Activated effector memory CD4-positive, alpha-beta T cell treated with anti-CD3 and anti-CD28 coated beads, Interleukin-2, amount 50 U/mL, for 16 hours (primary cell): ENCODE results near the gene APOBEC3H.

Experiments
- DNase-seq: peaks from one replicate; pipeline ENCODE4 v3.0.0-alpha.2; 2020

The APOBEC3H gene

DNA sequence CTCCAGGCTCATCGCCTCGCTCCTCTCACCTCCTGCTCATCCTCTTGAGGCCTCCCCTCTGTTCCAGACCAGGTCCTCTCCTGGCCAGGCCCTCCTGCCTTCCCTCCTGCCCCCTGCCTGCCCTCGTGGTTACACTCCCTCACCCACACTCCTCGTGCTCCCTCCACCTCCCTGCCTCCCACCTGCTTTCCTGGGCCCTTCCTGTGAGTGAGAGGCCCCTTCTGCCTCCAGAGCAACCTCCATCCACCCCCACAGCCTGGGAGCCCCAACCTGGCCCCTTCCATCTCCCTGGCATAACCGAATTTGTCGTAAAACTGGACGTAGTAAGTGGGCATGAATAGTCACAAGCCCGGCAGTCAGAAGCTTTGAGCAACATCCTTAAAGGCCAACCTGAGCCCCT lies 15.4 kb upstream of the APOBEC3H start:
- DNase-seq = no peak

DNA sequence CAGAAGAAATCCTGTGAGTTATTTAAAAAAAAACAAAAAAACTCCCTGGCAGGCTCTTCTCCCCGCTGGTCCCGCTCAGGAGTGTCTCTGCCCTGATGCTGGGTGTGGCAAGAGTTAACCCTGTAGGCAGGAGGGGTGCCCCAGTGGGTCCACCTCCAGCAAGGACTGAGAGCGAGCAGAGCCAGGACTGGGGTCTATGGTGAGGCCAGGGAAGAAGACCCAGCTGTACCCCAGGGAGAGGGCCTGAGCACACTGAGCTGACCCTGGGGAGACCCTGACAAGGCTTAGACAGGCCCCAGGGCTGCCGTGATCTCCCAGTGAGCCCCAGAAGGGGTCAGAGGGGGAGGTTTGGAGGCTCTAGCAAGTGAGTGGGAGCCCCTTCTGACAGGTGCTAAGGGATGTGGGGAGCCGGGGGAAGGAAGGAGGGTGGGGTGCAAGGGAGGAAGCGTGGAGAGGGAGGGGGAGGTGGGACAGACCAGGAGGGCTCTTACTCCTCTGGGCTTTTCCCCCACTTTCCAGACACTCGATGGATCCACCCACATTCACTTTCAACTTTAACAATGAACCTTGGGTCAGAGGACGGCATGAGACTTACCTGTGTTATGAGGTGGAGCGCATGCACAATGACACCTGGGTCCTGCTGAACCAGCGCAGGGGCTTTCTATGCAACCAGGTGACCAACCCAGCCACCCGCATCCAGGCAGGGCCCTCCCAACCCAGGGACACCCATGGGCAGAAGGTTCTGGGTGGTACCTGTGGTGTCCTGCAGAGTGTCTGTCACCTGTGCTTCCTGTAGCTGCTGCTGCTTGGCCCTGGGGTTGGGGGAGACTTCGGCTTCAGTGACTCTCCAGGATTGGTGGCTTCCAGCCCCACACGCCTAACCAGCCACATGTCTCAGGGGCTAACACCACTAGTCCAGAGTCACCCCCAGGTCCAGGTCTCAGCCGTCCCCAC lies 13.6 kb upstream of the APOBEC3H start:
- no peak for DNase-seq

DNA sequence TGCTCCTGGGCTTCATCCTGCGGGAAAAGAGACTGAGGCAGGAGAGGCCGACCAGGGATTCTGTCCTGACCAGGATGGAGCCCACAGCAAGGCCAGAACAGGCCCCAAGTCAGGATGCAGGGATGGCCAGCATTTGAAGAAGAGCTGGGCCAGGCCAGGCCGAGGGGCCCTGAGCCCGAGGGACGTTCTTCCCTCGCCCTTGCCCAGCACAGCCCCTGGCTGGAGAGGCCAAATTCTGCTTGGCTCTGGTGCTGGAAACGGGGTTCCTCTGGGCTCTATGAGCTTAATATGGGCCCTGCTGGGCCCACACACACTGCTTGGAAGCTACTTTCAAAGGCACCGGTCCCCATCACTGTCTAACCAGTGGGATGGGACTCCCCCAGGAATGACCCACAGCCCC lies 12.4 kb upstream of the APOBEC3H start:
- no peak for DNase-seq

DNA sequence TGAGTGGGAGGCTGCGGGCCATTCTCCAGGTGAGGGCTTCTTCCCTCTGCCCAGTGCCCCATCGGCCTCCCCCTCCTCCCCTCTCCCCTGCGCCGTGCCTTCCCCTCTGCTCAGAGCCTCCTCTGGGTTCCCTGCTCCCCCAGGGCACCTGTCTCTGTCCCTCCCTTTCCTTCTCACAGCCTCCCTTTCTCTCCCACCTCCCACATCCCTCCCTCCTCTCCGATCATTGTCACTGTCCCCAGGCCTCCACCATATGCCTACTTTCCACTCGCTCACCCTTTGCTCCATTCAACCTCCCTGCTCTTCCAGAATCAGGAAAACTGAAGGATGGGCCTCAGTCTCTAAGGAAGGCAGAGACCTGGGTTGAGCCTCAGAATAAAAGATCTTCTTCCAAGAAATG lies 9.9 kb upstream of the APOBEC3H start:
- no peak for DNase-seq

DNA sequence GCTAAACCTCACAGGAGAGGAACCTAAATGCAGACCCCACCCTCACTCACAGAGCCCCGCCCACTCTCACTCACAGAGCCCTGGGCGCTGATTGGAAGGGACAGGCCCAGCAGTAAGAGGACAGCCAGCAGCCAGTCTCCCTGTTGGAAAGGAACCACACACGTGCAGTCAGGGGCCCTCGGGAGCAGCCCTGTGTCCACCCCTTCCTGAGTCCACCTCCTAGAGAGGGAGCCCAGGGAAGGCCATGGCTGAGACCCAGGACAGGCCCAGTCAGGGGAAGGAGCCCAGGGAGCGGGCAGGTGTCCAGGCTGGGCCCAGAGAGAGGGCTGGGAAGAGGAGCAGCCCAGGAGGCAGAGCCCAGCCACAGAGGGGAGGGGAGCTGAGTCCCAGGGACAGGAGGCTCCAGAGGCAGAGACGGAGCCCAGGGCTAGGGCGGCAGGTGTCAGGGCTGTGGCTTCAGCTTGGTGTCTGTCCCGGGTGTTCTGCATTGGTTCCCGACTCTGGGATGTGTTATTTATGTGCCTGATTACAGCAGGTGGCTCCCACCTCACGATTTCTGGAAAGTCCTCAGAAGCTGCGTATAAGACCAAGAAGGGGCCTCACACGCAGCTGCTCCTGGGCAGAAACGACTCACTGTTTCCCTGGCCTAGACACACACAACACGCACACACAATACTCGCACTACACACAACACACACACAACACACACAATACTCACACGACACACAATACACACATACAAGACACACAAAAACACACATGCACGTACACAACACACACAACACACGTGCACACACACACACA lies 9.0 kb upstream of the APOBEC3H start:
- DNase-seq = no peak

DNA sequence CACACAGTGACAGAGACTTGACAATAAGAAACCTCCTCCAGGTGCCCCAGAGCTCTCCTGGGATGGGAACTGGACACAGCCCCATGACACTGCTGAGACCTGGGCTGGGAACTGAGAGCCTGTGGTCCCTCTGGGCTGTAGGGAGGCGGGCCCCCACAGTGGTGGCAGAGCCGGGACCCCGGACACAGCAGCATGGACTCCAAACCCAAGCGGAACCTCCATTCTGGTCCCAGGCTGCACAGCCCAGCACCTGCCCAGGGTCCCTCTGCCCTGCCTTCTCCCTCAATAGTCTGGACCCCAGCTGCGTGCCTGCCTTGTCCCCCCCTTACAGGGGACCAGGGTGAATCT lies 8.4 kb upstream of the APOBEC3H start:
- DNase-seq = no peak

DNA sequence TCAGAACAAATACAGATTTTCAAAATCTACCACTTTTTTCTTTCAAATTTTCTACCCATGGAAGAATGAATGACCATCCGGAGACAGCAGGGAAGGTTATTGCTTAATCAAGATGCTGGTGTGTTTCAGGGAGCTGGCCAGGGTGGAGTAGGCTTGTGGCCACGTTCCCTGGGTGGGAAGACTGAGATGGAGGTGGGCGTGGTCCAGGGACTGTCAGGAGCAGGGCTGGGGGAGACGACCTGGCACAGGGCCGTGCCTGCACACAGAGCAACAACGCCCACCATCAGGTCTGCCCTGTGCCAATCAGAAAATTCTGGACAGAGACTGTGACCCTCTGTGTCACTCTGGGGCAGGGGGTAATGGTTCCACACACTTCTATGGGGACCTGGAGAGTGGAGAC lies 7.1 kb upstream of the APOBEC3H start:
- no peak for DNase-seq

DNA sequence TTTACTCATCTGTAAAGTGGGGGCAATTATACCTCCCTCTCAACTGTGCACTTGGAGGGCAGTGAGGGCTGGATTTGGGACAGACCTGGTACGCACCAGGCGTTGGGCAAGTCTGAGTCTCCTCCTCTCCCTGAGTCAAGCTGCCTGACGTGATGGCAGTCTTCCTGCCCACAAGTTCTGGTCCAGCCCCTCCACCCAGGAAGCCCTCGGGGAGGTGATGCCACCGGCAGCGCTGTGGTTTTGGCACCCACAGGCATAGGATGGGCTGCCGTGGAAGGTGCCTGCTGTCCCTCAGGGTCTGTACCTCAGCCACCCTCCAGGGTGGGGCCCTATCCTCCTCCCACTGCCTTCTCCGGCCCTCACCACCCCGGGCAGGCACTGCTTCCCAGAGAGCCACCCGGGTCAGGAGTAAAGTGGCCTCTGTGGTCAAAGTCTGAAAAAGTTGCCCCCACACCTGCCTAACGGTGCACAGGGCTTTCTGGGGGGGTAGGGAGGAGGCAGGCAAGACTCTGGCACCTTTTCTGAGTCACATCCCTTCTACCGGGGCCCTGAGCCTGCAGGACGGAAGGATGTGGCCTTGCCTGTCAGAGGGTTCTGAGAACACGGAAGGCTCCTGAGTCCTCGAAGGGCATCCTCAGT lies 6.5 kb upstream of the APOBEC3H start:
- peak; percentile 93 for DNase-seq

DNA sequence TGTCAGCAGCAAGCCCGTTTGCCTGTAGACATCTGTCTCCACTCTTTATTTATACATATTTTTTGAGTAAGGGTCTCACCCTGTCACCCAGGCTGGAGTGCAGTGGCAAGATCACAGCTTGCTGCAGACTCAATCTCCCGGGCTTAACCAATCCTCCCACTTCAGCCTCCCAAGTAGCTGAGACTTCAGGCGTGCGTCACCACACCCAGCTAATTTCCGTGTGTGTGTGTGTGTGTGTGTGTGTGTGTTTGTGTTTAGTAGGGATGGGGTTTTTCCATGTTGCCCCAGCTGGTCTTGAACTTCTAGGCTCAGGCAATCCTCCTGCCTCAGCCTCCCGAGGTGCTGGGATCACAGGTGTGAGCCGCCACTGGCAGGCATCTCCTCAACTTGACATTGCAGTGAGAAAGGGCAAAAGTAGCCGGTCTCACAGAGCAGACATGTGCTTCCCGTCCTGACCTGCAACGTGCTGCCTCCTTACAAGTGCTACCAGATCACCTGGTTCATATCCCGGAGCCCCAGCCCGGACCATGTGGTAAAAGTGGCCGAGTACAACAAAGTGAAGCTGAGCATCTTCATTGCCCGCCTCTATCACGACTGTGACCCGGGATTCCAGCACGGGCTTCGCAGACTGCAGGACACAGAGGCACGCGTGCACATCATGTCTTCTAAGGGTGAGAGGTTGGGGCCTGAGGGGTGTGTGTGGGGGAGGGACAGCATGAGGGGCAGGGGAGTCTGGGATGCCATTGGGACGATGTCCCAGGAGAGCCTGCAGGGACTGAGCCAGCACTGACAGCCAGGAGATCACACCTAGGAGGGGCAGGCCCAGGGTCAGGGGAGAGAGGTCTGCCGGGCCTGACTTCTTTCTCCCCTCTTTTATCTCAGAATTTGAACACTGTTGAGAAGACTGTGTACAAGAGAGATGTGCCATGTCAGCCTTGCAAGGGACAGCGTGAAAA lies 5.6 kb upstream of the APOBEC3H start:
- DNase-seq = no peak

DNA sequence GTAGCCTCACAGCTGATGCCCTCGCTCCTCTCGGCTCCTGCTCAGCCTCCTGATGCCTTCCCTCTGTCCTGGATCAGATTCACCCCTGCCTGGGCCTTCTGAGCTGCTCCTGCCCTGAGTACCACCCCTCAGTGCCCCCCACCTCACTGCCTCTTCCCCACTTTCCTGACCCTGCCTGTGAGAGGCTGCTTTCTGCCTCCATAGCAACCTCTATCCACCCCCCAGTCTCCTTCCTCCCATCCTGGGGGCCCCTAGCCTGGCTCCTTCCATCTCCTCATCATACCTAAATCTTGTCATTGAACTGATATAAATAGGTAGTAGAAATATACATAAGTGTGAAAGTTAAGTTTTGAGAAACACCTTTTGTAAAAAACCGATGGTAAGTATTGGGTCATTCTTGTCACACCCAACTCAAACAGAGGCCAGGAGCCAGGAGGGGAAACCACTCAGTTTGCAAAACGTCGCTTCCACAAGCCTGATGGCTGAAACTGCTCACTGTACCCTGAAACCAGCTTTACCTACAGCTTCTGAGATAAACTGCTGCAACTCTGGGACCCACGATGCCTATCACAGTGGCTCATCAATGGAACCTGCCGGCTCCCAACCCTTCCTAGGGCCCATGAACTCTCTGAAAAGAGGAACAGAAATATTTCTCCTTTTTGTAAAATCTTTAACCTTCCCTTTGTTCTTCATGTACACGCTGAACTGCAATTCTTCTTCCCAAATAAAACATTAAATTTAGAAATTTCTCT lies 4.8 kb upstream of the APOBEC3H start:
- DNase-seq = no peak

DNA sequence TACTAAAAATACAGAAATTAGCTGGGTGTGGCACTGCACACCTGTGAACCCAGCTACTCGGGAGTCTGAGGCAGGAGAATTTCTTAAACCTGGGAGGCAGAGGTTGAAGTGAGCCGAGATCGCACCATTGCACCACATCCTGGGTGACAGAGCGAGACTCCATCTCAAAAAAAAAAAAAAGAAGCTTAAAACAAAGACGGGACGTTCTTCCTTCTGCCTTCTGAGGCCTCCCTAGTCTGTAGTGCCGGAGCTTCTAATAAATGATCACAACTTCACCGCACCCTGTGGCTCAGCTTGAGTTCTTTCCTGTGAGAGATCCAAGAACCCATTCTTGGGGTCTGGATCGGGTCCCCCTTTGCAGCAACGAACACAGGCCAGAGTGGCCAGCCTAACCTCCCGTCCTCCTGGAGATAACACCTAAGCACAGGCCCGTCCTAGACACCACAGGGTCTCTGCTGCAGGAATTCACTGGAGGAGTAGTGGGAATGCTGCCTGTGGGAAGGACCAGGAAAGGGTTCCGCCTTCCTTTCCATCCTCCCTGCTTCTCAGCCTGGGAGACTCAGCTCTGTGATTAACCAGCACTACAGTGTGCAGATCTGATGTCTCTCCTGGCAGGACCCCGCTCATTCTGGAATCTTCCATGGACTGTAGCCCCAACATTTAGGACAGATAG lies 2.2 kb upstream of the APOBEC3H start:
- no peak for DNase-seq

DNA sequence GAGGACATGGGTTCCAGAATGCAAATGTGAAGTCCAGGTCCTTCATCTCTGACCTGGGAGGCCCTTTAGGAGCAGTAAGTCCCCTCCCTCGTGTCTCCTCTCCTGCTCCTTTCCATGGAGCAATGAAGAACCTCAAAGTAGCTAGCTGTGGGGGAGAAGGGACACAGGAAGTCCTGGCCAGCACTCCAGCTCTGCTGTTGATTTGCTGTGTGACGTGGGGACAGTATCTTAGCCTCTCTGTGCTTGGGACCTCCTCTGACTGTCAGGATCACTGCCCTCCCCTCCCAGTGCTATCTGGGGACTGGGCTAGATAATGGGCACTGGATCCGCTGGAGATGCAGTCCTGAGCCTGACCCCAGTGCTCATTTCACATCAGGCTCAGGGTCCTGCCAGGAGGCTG lies 1.1 kb upstream of the APOBEC3H start:
- no peak for DNase-seq

DNA sequence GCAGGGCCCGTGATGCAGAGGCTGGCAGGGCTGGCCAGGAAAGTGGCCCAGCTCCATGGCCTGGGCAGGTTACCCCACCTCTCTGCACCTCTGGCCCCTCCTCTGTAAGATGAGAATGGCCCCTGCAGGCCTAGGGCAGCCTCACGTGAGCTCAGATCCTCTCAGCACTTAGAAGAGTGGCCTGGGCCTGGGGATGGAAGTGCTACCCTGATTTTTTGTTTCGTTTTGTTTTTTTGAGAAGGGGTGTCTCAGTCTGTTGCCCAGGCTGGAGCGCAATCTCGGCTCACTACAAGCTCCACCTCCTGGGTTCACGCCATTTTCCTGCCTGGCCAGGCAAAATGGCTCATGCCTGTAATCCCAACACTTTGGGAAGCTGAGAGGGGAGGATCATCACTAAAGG lies 982 bp downstream of the APOBEC3H start:
- DNase-seq = no peak

DNA sequence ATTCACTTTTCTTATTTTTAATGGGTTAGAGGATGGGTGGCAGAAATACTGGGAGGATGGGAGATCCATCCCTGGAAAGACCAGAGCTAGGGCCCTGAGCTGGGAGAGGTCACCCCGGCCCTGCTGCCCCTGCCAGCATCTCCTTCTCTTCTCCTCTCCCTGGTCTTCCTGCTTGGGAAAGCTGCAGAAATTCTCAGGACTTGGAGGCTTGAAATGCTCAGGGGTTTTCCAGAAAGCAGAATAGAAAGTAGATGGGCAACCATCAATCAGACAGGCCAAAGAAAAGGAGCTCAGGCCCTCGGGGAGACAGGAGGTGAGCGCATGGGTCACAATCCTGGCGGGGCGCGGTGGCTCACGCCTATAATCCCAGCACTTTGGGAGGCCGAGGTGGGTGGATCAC lies 1.5 kb downstream of the APOBEC3H start:
- no peak for DNase-seq

DNA sequence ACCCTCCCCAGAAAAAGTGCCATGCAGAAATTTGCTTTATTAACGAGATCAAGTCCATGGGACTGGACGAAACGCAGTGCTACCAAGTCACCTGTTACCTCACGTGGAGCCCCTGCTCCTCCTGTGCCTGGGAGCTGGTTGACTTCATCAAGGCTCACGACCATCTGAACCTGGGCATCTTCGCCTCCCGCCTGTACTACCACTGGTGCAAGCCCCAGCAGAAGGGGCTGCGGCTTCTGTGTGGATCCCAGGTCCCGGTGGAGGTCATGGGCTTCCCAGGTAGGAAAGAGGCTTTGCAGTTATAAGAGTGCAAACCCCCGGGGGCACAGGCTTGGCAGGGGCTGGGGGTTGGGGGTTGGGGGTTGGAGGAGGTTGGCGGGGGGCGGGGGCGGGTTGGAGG lies 4.2 kb downstream of the APOBEC3H start:
- DNase-seq = no peak

DNA sequence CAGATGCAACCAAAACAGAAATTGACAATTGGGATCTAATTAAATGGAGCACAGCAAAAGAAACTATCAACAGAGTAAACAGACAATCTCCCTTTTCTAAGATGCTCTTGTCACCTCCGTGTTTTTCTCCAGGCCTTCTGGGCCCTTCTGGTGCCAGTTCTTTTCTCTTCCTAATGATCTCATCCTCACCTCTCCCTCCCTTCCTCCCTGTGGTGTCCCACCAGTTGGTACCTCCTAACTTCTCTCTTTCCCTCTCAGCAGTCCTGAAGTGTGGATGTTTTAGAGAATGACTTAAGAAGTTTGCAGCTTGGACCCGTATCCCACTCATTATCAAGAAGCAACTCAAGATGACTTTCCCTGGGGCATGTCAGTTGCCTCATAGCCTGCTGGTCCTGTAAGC lies 6.4 kb downstream of the APOBEC3H start:
- no peak for DNase-seq

DNA sequence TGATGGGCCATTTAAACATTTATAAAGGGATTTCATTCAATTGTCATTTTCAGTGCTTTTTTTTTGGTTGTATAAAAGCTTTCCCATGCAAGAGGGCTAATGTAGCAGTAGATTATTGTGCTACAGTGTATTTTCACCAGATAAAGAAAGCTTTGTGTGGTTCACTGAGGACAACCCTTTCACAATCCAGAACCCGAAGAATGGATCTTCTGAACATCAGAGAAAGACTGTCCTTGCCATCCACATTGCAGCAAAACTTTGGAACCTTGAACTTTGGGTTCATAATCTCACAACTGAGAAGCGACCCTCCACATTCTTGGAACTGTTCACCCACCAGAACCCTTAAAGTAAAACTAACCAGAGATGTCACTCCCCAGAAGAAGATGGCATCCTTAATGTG lies 9.3 kb downstream of the APOBEC3H start:
- DNase-seq = no peak

DNA sequence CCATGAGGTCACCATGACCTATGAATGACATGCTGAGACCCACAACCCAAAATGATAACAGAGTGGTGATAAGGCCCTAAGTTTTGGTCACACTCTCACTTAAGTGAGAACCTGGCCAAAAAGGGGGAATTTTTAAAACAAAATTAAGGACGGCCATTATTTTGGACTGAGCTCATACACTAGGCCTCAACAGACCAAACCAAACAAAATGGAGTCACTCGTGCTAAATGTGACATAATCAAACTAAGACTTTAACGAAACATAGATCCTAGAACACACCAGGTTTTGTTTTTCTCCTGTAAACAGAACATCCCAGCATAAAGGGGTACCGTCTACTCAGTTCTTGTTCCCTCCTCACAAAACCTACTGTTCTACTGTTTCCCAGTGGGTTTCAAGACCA lies 11.4 kb downstream of the APOBEC3H start:
- DNase-seq = no peak

DNA sequence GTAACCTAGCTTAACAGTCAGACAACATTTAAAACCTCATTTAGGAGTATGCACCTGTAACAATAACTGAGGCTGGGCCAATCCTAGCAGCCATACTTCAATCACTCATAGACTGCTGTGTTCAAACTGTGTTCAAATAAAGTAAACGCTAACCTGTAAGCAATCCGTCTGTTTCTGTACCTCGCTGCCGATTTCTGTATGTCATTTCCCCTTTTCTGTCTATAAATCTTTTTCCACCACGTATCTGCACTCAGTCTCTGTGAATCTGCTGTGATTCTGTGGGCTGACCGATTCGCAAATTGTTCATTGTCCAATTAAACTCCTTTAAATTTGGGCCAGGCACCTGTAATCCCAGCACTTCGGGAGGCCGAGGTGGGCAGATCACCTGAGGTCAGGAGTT lies 12.3 kb downstream of the APOBEC3H start:
- DNase-seq = no peak

DNA sequence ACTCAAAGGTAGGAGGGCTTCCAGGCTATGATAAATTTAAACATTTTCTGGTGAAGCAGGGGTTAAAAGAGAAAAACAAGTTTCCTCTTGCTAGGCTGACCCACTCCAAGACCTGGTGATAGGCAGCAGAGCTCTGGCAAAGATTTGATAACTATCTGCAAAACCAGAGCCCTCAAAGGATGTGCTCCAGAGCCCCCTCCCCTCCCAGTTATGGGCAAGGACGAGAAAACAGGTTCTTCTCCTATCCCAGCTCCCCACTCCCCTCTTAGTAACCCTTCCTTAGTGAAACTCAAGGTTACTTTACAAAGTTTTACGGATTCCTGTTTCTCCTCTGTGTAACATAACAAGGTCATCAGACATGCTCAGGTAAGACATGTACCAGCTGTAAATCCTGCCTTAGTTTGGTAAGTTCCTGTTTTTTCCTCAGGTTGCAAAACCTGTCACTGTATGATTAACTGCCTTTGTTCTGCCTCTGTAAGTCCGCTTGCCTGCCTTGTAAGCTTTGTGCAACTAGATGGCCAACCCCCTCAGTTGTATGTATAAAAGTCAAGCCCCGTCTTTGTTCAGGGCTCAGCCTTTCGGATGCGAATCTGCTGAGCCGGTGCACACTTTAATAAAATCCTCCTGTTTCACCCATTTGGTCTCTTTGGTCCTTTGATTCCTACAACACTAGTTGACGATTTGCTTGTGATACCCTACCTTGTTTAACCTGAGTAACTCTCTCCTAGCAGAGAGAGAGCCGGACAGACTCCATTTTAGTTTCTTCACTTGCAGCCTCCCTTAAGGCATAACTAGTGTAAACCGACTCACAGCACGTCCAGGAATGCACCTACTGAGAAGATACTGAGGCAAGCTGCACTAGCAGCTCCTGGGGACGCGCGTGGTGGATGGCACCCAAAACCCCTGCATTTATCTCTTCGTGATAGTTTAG lies 13.9 kb downstream of the APOBEC3H start:
- DNase-seq = no peak
